Ovary (tissue), 3 donors: Measurements from ENCODE around the gene MYBPC3.

Experiments
- CTCF ChIP-seq, 3 donors: fragments of 450-650 bp in 2 of 3; fragments of 200-600 bp in 1 of 3; IDR thresholded peaks; one replicate each; pipeline versions ENCODE4 v1.5.1 to v1.8.0; 2016 to 2022; ENCODE audit warnings: antibody characterized with exemption in 3 of 3, mild to moderate bottlenecking in 1 of 3
- POLR2A ChIP-seq: fragments of 450-650 bp; IDR thresholded peaks from one replicate; pipeline ENCODE4 v1.6.1; 2017; ENCODE audit warnings: antibody characterized with exemption, mild to moderate bottlenecking, moderate library complexity
- donor health status: DM: no; HTN: no; CAD: no.

GRCh38 chr11:47335733-47336132, 16.8 kb downstream of the MYBPC3 start:
- TF ChIP-seq CTCF (IDR thresholded peaks at IDR 0.05) = no peak
- TF ChIP-seq POLR2A = no peak
